ENCODE measurements around the gene MRPL19.

DNA sequence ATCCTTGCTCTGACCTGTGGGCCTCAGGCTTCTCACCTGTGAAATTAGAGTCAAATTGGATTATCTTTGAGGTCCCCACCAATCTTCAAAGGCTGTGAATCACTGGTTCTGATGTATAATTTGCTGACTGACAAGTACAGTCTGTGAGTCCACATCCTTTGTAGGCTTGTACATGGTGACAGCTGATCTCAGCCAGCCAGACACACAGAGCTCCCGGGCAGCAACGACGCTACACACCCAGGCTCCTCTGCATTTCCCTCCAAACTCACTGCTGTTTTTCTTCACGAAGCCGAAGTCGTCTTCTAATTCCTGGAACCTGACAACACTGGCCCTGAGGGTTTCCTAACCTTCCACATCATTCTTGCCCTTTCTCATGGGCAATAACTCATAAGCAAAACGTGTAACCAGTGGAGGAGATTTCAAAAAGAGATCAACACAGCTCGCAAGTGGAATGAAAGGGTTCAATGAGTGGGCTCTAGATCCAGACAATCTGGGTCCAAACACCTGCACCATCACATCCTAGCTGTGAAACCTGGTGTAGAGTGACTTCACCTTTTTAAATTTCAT, 47.9 kb upstream of the MRPL19 start:
- TF ChIP-seq POLR2A (IDR thresholded peaks at IDR 0.05) (no peak), CTCF (IDR thresholded peaks at IDR 0.05) (no peak)

All from lower leg skin (tissue), 3 donors.